ENCODE results near the gene ENTREP3. TPM values are rescaled to one million over a fixed set of nuclear protein-coding genes. Genes with fewer than 3 reads are reported as not detected.

ENTREP3 gene
- total and polyA plus RNA-seq, 2 donors (not counting 3 experiments of a cell fraction or from before 2014, with no cell fraction given): 27.4 to 62.7 TPM

GRCh38 chr1:155202198-155202597 is 53.1 kb downstream of the ENTREP3 start:
- H3K36me3 ChIP-seq (ENCODE audit: control insufficient read depth in 2 of 2, extremely low read depth in 1 of 2, insufficient read depth in 2 of 2, low read length in 2 of 2): peaks cover 0 to 2% of the 10 kb centered on the region in 2 experiments
- no peak overlapping the region for H3K27ac ChIP-seq (ENCODE audit: insufficient read depth, low read depth, low read length)
- DNase-seq (ENCODE audit: low read depth, low spot score) (no peak), FAIRE-seq (no peak)
- H3K9me1 ChIP-seq (replicated peaks; ENCODE audit: control insufficient read depth, extremely low read depth, insufficient read depth, low read length): no peaks in the 10 kb centered on the region
- H3K9me3 ChIP-seq (replicated peaks; ENCODE audit: control insufficient read depth, insufficient read depth, low read length): no peaks in the 10 kb centered on the region
- no peaks in the 10 kb centered on the region for H3K27me3 ChIP-seq (ENCODE audit: control insufficient read depth in 2 of 2, insufficient read depth in 2 of 2, low read length in 2 of 2)
- no peak overlapping the region for H3K9ac ChIP-seq (replicated peaks; ENCODE audit: extremely low read depth, insufficient read depth, low read length)
- no peak overlapping the region for H3K4me2 ChIP-seq (ENCODE audit: insufficient read depth, low read length)
- ChIA-PET POLR2A (no interaction called here), CTCF (interaction anchor here (1.5 to 1.6 kb wide), 2 partner anchors 15 to 23 kb away, joined by 3 to 4 read pairs; no protein-coding TSS in a partner anchor)
- H2AFZ ChIP-seq (ENCODE audit: low read depth, low read length): no peak overlapping the region
- no peak for TF ChIP-seq JUN (IDR thresholded peaks at IDR 0.05; ENCODE audit: borderline replicate concordance, insufficient read depth, insufficient read length, low read depth)
- TF ChIP-seq FOS (IDR thresholded peaks at IDR 0.05; ENCODE audit: borderline replicate concordance, insufficient read depth, low read length): no peak
- no peak for TF ChIP-seq GATA2 (IDR thresholded peaks at IDR 0.05; ENCODE audit: insufficient read depth, insufficient read length, low read depth, low read length)
- TF ChIP-seq POLR2AphosphoS5 (IDR thresholded peaks at IDR 0.05; ENCODE audit: insufficient read depth, low read depth, low read length): no peak
- no peak for TF ChIP-seq MAX (IDR thresholded peaks at IDR 0.05; ENCODE audit: insufficient read depth, insufficient read length)
- no peak for TF ChIP-seq CTCF (IDR thresholded peaks at IDR 0.05; ENCODE audit: extremely low read depth in 1 of 2, insufficient read depth in 1 of 2, low read depth in 1 of 2, low read length in 2 of 2)
- TF ChIP-seq EZH2 (IDR thresholded peaks at IDR 0.05; ENCODE audit: borderline replicate concordance, low read depth, low read length, severe bottlenecking): no peak
- no peak for TF ChIP-seq POLR2A (IDR thresholded peaks at IDR 0.05; ENCODE audit: low read depth, low read length)
- TF ChIP-seq MYC (IDR thresholded peaks at IDR 0.05; ENCODE audit: low read depth, low read length): no peak
- H4K20me1 ChIP-seq (replicated peaks; ENCODE audit: control insufficient read depth, extremely low read depth, insufficient read depth, low read length): no peaks in the 10 kb centered on the region
- no peak overlapping the region for H3K4me3 ChIP-seq (replicated peaks in 1 of 3; ENCODE audit: insufficient read depth in 1 of 3, low read depth in 1 of 3, low read length in 3 of 3)
- BruUV-seq (replicated peaks): no TSS peak
- H3K4me1 ChIP-seq (ENCODE audit: control insufficient read depth, extremely low read depth, insufficient read depth, low read length): peaks cover 4% of the 10 kb centered on the region
- dilution Hi-C loops (cut with MboI; ENCODE audit: extremely low pct_ligation_motif_present, low sequenced_read_pairs): no loop called here
- intact Hi-C loops (cut with micrococcal nuclease): no loop called here
- no peaks in the 10 kb centered on the region for H3K79me2 ChIP-seq (ENCODE audit: control insufficient read depth, insufficient read depth, low read length)

All from endothelial cell of umbilical vein (primary cell).